Measurements from ENCODE around the gene SCG2.

DNA sequence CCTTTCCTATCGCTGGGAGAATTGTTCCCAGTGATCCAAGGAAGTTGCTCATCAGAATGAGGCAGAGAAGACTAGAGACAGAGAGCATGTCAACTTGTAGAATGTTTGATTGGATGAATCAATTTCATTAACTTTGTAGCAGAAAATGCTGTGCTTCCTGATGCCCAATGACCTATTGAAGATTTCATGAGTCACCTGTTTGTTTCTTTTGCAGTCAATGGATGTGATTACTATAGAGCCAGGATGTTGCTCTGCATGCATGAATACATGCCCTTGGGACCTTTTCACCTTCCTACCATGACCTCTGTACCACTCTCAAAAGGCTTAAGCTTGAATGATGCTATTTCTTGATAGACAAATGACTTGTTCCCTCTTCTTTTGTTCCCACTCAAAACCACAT, 23.3 kb downstream of the SCG2 start:
- no peak for TF ChIP-seq NR2C2 (CRISPR knock-in tag; IDR thresholded peaks at IDR 0.05)
- TF ChIP-seq, protein P1, sequence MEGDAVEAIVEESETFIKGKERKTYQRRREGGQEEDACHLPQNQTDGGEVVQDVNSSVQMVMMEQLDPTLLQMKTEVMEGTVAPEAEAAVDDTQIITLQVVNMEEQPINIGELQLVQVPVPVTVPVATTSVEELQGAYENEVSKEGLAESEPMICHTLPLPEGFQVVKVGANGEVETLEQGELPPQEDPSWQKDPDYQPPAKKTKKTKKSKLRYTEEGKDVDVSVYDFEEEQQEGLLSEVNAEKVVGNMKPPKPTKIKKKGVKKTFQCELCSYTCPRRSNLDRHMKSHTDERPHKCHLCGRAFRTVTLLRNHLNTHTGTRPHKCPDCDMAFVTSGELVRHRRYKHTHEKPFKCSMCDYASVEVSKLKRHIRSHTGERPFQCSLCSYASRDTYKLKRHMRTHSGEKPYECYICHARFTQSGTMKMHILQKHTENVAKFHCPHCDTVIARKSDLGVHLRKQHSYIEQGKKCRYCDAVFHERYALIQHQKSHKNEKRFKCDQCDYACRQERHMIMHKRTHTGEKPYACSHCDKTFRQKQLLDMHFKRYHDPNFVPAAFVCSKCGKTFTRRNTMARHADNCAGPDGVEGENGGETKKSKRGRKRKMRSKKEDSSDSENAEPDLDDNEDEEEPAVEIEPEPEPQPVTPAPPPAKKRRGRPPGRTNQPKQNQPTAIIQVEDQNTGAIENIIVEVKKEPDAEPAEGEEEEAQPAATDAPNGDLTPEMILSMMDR (IDR thresholded peaks at IDR 0.05), result no peak
- no peak for TF ChIP-seq TCF7 (CRISPR knock-in tag; IDR thresholded peaks at IDR 0.05; ENCODE audit: low read depth)
- TF ChIP-seq, protein P2, sequence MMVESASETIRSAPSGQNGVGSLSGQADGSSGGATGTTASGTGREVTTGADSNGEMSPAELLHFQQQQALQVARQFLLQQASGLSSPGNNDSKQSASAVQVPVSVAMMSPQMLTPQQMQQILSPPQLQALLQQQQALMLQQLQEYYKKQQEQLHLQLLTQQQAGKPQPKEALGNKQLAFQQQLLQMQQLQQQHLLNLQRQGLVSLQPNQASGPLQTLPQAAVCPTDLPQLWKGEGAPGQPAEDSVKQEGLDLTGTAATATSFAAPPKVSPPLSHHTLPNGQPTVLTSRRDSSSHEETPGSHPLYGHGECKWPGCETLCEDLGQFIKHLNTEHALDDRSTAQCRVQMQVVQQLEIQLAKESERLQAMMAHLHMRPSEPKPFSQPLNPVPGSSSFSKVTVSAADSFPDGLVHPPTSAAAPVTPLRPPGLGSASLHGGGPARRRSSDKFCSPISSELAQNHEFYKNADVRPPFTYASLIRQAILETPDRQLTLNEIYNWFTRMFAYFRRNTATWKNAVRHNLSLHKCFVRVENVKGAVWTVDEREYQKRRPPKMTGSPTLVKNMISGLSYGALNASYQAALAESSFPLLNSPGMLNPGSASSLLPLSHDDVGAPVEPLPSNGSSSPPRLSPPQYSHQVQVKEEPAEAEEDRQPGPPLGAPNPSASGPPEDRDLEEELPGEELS (CRISPR knock-in tag; IDR thresholded peaks at IDR 0.05), result no peak
- TF ChIP-seq, protein P3, sequence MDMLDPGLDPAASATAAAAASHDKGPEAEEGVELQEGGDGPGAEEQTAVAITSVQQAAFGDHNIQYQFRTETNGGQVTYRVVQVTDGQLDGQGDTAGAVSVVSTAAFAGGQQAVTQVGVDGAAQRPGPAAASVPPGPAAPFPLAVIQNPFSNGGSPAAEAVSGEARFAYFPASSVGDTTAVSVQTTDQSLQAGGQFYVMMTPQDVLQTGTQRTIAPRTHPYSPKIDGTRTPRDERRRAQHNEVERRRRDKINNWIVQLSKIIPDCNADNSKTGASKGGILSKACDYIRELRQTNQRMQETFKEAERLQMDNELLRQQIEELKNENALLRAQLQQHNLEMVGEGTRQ (CRISPR knock-in tag; IDR thresholded peaks at IDR 0.05), result no peak
